Gastroesophageal sphincter (tissue), 3 donors: ENCODE measurements around the gene ARID2.

Experiments
- CTCF ChIP-seq, 4 experiments: fragments of 200-600 bp in 2 of 4; fragments of 450-650 bp in 2 of 4; sonication (generic) in 1 of 4; IDR thresholded peaks; one replicate each; pipeline ENCODE4 v1.5.1; 2017 to 2019; ENCODE audit warnings: antibody characterized with exemption in 4 of 4, mild to moderate bottlenecking in 2 of 4, moderate library complexity in 2 of 4
- EP300 ChIP-seq: sonication (generic); formaldehyde crosslinking; IDR thresholded peaks from one replicate; pipeline ENCODE4 v1.6.1; 2017; ENCODE audit warnings: antibody characterized with exemption, mild to moderate bottlenecking
- POLR2A ChIP-seq, 2 donors: fragments of 450-650 bp; IDR thresholded peaks; one replicate each; pipeline ENCODE4 v1.6.1; 2017; ENCODE audit warnings: antibody characterized with exemption in 2 of 2, mild to moderate bottlenecking in 2 of 2, moderate library complexity in 1 of 2
- POLR2AphosphoS5 ChIP-seq: sonication (generic); formaldehyde crosslinking; IDR thresholded peaks from one replicate; pipeline ENCODE4 v1.6.1; 2017; ENCODE audit warnings: antibody characterized with exemption

GRCh38 chr12:45728630-45729232 lies 775 bp upstream of the ARID2 start:
- TF ChIP-seq CTCF (IDR thresholded peaks at IDR 0.05), result peak; percentile 93 to 99 (median 96)
- TF ChIP-seq POLR2A (IDR thresholded peaks at IDR 0.05), result peak; percentile 92 to 95
- TF ChIP-seq POLR2AphosphoS5, result peak; percentile 86
- no peak for TF ChIP-seq EP300
